Upper lobe of right lung (tissue), 1 donor: ENCODE results near the gene UNC5A. TPM values are rescaled to one million over a fixed set of nuclear protein-coding genes. Genes with fewer than 3 reads are reported as not detected.

ENCODE experiments used
- ATAC-seq: fragments of 200-7000 bp; cut with Tn5 transposase; one replicate; pipeline ENCODE4 v1.9.1; 2020; ENCODE audit warnings: mild to moderate bottlenecking, moderate library complexity
- DNase-seq: peaks from one replicate; pipeline ENCODE4 v3.0.0-alpha.2; 2020
- H3K27ac ChIP-seq: fragments of 200-600 bp; one replicate; pipeline ENCODE4 v1.8.0; 2022
- H3K27me3 ChIP-seq: fragments of 200-600 bp; one replicate; pipeline ENCODE4 v1.8.0; 2022; ENCODE audit warnings: mild to moderate bottlenecking
- H3K36me3 ChIP-seq: fragments of 200-600 bp; one replicate; pipeline ENCODE4 v1.8.0; 2022
- H3K4me1 ChIP-seq: fragments of 200-600 bp; one replicate; pipeline ENCODE4 v1.8.0; 2022
- H3K4me3 ChIP-seq: fragments of 200-600 bp; one replicate; pipeline ENCODE4 v1.8.0; 2022; ENCODE audit warnings: mild to moderate bottlenecking
- H3K9me3 ChIP-seq: fragments of 200-600 bp; one replicate; pipeline ENCODE4 v1.8.0; 2022
- intact Hi-C: fragments of 100-400 bp; cut with DNase I; formaldehyde crosslinking; loops from one replicate; pipeline ENCODE4 v1.11.0; 2022
- total RNA-seq: library from RNA; stranded (reverse); fragmentation: NEBNext Ultra II Directional; extraction: Animal tissue kit (Norgen Biotek cat#: 25700); gene quantifications from one replicate; pipeline ENCODE4 v1.2.1, GENCODE V29; 2021
- TF ChIP-seq, protein P1 (sequence below): fragments of 200-600 bp; IDR thresholded peaks from one replicate; pipeline ENCODE4 v1.8.0; 2022; ENCODE audit warnings: antibody characterized with exemption
- donor health status: DM: no; HTN: yes; CAD: no; lungs with severe emphysema.

The UNC5A gene
- total RNA-seq, 1 donor from 2014 or later: 0.46 TPM

DNA sequence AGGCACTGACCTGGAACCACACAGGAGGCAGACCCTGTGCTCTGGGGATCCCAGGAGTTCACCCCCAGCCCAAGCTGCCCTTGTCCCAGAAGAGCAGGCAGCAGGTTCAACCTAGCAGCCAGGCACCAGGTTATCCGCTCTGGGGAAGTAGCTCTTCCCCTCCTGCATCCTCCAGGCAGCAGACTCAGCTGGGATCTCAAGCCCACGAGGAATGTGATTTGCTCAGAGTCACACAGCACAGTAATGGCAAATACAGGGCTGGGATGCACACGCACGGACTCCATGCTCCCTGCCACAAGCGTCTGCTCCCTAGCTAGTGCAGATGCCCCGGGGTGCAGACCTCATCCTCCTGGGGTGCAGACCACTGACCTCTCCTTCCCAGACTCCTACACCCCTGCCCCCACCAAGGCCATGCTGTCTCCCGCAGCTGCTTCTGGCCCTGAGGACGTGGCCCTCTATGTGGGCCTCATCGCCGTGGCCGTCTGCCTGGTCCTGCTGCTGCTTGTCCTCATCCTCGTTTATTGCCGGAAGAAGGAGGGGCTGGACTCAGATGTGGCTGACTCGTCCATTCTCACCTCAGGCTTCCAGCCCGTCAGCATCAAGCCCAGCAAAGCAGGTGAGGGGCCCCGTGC lies 63.3 kb downstream of the UNC5A start:
- TF ChIP-seq, protein P1, sequence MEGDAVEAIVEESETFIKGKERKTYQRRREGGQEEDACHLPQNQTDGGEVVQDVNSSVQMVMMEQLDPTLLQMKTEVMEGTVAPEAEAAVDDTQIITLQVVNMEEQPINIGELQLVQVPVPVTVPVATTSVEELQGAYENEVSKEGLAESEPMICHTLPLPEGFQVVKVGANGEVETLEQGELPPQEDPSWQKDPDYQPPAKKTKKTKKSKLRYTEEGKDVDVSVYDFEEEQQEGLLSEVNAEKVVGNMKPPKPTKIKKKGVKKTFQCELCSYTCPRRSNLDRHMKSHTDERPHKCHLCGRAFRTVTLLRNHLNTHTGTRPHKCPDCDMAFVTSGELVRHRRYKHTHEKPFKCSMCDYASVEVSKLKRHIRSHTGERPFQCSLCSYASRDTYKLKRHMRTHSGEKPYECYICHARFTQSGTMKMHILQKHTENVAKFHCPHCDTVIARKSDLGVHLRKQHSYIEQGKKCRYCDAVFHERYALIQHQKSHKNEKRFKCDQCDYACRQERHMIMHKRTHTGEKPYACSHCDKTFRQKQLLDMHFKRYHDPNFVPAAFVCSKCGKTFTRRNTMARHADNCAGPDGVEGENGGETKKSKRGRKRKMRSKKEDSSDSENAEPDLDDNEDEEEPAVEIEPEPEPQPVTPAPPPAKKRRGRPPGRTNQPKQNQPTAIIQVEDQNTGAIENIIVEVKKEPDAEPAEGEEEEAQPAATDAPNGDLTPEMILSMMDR: no peak
- Histone ChIP-seq H3K4me3 (no peak overlapping the region), H3K4me1 (no peaks in the 10 kb centered on the region), H3K9me3 (no peaks in the 10 kb centered on the region), H3K36me3 (no peaks in the 10 kb centered on the region), H3K27ac (no peak overlapping the region), H3K27me3 (peaks cover 19% of the 10 kb centered on the region)
- DNase-seq (no peak), ATAC-seq (no peak)
- intact Hi-C loops: no loop called here

DNA sequence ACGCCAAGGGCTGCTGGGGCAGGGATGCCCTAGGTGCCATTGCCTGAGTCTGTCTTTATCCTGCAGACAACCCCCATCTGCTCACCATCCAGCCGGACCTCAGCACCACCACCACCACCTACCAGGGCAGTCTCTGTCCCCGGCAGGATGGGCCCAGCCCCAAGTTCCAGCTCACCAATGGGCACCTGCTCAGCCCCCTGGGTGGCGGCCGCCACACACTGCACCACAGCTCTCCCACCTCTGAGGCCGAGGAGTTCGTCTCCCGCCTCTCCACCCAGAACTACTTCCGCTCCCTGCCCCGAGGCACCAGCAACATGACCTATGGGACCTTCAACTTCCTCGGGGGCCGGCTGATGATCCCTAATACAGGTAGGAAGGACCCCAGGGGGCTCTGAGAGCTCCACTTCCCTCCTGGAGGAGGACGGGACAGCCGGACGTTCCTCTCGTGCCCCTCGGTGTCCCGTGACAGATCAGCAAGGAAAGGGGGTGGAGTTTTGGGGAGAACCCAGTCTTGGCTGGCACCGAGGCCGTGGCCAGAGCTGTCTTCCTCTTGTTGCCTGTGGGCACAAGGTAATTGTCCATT lies 63.9 kb downstream of the UNC5A start:
- TF ChIP-seq, protein P1: no peak
- Histone ChIP-seq H3K4me1 (no peaks in the 10 kb centered on the region), H3K9me3 (no peaks in the 10 kb centered on the region), H3K27me3 (peaks cover 25% of the 10 kb centered on the region), H3K27ac (no peak overlapping the region), H3K4me3 (no peak overlapping the region), H3K36me3 (no peaks in the 10 kb centered on the region)
- no peak for ATAC-seq
- intact Hi-C loops: no loop called here
- DNase-seq: no peak

DNA sequence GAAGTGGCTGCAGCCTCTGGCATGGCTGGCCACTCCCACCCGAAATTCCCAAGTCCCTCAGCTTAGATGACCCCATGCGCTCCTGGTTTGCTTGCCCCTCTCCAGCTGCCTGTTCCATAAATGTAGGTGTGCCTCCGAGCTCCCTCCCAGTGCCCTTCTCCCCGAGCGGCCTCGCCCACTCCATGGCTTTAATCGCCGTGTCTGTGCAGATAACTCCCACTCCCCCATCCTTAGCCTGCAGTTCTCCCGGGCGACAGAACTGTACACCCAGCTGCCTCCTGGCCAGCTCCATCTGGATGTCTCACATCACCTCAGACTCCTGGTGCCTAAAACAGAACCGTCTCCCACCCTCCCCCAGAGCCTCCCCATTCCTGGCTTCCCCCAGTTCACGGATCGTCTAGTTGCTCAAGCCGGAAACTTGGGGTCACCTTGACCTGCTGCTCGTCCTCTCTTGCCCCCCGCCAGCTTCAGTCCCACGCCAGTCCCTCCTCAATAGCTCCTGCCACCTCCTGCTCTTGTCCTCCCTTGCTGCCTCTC lies 64.7 kb downstream of the UNC5A start:
- DNase-seq (no peak), ATAC-seq (no peak)
- no peaks in the 10 kb centered on the region for H3K9me3 ChIP-seq
- H3K36me3 ChIP-seq: no peaks in the 10 kb centered on the region
- H3K27me3 ChIP-seq: peaks cover 28% of the 10 kb centered on the region
- H3K4me3 ChIP-seq: no peak overlapping the region
- H3K4me1 ChIP-seq: no peaks in the 10 kb centered on the region
- intact Hi-C loops: no loop called here
- TF ChIP-seq, protein P1: no peak
- H3K27ac ChIP-seq: no peak overlapping the region

DNA sequence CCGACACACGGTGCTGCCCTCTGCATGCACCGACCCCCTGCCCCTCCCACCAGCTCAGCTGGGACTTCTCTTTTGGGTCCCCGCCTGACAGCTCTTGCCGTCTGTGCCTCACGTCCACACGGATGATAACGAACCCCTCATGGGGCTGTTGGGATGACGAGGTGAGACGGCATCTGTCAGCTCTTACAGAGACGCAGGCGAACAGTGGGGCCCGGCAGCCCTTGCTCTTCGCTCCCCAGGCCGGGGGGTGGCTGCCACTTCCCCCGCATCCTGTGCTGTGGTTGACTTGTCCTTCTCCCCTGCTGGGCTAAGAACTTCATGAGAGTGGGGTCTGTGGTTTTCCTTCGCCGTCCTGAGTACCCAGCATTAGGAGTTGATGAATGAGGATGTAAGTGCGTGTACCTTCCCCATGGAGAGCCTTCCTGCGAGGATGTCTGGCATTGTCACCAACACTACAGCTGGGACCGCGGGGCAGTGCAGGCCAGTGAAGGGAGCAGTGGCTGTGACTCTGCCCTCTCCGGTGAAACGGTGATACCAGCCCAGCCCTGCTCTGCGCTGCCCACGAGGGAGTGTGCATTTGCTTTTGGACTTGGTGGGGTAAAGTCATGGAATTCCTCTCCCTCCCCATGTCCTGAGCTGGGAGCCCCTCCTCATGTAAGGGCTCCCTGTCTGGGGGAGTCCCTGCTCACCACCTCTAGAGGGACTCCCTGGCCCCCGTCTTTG lies 65.6 kb downstream of the UNC5A start:
- H3K27me3 ChIP-seq: peaks cover 28% of the 10 kb centered on the region
- H3K4me1 ChIP-seq: no peaks in the 10 kb centered on the region
- H3K9me3 ChIP-seq: no peaks in the 10 kb centered on the region
- H3K36me3 ChIP-seq: no peaks in the 10 kb centered on the region
- H3K4me3 ChIP-seq: no peak overlapping the region
- no peak for ATAC-seq
- intact Hi-C loops: no loop called here
- DNase-seq: no peak
- no peak overlapping the region for H3K27ac ChIP-seq
- TF ChIP-seq, protein P1: no peak

DNA sequence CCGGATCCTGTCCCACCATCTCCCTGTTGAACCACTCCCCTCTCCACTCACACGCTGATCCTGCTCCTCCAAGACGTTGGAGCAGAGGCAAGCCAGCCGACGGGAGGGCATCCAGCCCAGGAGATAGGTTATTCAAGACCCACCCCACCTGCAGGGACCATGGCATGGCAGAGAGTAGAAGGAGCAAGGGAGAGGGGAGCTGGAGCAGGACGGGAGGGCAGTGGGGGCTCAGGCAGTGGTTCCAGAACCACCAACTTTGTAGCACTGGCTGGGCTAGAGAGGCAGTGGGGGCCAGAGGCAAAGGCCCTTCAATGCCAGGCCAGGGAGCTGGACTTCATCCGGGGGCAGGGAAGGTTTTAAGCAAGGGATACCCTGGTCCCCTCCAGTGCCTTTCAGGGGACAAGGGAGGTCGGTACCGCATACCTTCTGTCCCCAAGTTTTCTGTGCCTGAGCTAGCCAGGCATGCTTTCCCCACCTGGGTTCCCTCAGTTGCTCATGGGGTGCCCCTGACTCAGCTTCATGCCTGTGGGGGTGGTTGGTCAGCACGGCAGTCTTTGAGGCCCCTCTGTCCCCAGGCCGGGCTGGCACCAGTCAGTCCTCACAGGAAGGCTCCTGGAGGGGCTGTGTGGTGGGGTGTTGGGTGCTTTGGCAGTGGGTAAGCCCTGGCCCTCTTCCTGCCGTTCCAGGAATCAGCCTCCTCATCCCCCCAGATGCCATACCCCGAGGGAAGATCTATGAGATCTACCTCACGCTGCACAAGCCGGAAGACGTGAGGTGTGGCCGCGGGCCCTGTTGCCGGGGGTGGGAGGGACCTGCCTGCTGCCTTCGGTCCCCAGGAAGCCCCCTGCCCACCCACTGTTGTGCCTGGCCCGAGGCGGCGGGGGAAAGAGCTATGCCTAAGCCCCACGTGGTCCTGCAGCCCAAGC lies 66.4 kb downstream of the UNC5A start:
- Histone ChIP-seq H3K36me3 (no peaks in the 10 kb centered on the region), H3K27me3 (peaks cover 28% of the 10 kb centered on the region), H3K4me1 (no peaks in the 10 kb centered on the region), H3K9me3 (no peaks in the 10 kb centered on the region), H3K4me3 (no peak overlapping the region), H3K27ac (no peak overlapping the region)
- no peak for ATAC-seq
- intact Hi-C loops: no loop called here
- TF ChIP-seq, protein P1: no peak
- no peak for DNase-seq
